ENCODE data around the gene EFR3B.

Gene EFR3B

GRCh38 chr2:25034081-25034480 is 7.8 kb upstream of the EFR3B start:
- DNase-seq (ENCODE audit: low spot score): no peak

GRCh38 chr2:25035537-25036220 is 6.2 kb upstream of the EFR3B start:
- DNase-seq (ENCODE audit: low spot score): no peak

- DNase-seq (ENCODE audit: low spot score): no peak
Observed at GRCh38 chr2:25036221-25036559, 5.7 kb upstream of the EFR3B start.

GRCh38 chr2:25039126-25039525 is 2.8 kb upstream of the EFR3B start:
- DNase-seq (ENCODE audit: low spot score): no peak

GRCh38 chr2:25041307-25041927 is 459 bp upstream of the EFR3B start:
- DNase-seq (ENCODE audit: low spot score): peak; percentile 5

- no peak for DNase-seq (ENCODE audit: low spot score)
Observed at GRCh38 chr2:25042321-25043240, 705 bp downstream of the EFR3B start.

- DNase-seq (ENCODE audit: low spot score): peak; percentile 42
Observed at GRCh38 chr2:25043241-25043867, 1.5 kb downstream of the EFR3B start.

- no peak for DNase-seq (ENCODE audit: low spot score)
Observed at GRCh38 chr2:25044011-25044410, 2.1 kb downstream of the EFR3B start.

GRCh38 chr2:25044990-25045389 is 3.1 kb downstream of the EFR3B start:
- no peak for DNase-seq (ENCODE audit: low spot score)

GRCh38 chr2:25049422-25049821 is 7.5 kb downstream of the EFR3B start:
- DNase-seq (ENCODE audit: low spot score): no peak

GRCh38 chr2:25050128-25050527 is 8.3 kb downstream of the EFR3B start:
- no peak for DNase-seq (ENCODE audit: low spot score)

- no peak for DNase-seq (ENCODE audit: low spot score)
Observed at GRCh38 chr2:25053041-25053440, 11.2 kb downstream of the EFR3B start.

GRCh38 chr2:25054720-25055119 is 12.8 kb downstream of the EFR3B start:
- DNase-seq (ENCODE audit: low spot score): no peak

- DNase-seq (ENCODE audit: low spot score): no peak
Observed at GRCh38 chr2:25055376-25055920, 13.6 kb downstream of the EFR3B start.

- DNase-seq (ENCODE audit: low spot score): no peak
Observed at GRCh38 chr2:25056098-25056821, 14.4 kb downstream of the EFR3B start.

GRCh38 chr2:25062511-25062917 is 20.6 kb downstream of the EFR3B start:
- DNase-seq (ENCODE audit: low spot score): no peak

- DNase-seq (ENCODE audit: low spot score): no peak
Observed at GRCh38 chr2:25063876-25064660, 22.2 kb downstream of the EFR3B start.

GRCh38 chr2:25065768-25066167 is 23.9 kb downstream of the EFR3B start:
- DNase-seq (ENCODE audit: low spot score): no peak

GRCh38 chr2:25066455-25066854 is 24.6 kb downstream of the EFR3B start:
- no peak for DNase-seq (ENCODE audit: low spot score)

- no peak for DNase-seq (ENCODE audit: low spot score)
Observed at GRCh38 chr2:25068217-25068616, 26.3 kb downstream of the EFR3B start.

GRCh38 chr2:25071966-25072365 is 30.1 kb downstream of the EFR3B start:
- no peak for DNase-seq (ENCODE audit: low spot score)
